Measurements from ENCODE around the gene ZNF740.
"Not testable (repeated sequence)": the region's sequence is repeated elsewhere in the genome, so short reads cannot be mapped to it uniquely, and the experiment has no call there.

Gene ZNF740, protein sequence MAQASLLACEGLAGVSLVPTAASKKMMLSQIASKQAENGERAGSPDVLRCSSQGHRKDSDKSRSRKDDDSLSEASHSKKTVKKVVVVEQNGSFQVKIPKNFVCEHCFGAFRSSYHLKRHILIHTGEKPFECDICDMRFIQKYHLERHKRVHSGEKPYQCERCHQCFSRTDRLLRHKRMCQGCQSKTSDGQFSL

DNA sequence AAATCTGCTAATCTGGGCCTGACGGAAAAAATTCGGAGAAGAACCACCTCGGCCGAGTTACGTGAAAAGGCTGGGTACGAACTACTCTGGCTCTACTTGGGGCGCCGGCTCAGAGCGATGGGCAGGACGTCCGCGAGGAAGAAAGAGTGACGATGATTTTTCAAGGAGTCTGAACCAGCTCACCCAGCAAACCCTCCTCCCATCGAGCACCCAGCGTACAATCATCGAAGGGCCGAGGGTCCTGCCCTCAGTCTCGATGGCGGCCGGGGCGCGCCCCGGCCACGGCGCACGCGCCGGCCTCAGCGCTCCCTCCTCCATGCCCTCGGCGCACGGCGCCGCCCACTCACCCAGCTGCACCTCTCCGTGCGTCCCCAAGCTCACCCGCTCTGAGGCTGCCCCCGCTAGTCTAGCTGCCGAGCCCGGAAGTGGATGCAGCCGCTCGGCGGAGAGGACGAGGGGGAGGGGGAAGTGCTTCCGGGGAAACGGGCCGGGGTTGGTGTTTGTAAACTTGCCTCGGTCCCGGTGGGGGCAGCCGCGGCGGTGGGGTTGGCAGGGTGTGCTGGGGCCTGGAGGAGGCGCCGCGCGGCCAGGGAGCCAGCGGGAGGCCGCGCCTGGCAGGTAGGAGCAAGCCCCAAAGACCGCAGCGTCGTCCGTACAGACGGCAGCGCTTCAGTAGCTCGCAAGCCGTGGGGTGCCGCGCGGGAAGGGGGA lies at the start of gene ZNF740, which contains the start of gene CSAD:
TSS of gene ZNF740 (plus strand) at position 503 of the 711 bp plus-strand sequence. CDS start 1,262 bp downstream, outside the sequence.
TSS of gene CSAD (minus strand) at position 706 of the 711 bp plus-strand sequence. CDS start 7,455 bp downstream, outside the sequence.
- DNase-seq: peak; percentile 95 to 99

DNA sequence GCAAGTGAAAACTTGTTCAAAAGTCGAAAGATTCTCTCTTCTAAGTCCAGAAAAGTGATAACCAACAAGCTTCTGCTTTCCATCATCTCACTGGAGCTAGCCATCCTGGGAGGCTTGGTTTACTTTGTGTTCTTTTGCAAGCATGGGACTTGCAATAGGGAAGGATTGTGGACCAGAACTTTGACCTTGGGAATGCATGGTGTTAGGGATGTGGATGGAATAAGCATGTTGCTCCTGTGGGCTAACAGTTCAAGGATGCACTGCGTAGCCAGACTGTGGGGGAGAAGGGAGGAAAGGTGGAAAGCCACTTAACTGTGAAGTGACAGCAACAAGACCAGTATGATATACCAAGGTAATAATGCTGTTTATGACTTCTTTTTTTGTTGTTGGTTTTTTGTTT lies 48.7 kb upstream of the ZNF740 start:
- no peak for DNase-seq

DNA sequence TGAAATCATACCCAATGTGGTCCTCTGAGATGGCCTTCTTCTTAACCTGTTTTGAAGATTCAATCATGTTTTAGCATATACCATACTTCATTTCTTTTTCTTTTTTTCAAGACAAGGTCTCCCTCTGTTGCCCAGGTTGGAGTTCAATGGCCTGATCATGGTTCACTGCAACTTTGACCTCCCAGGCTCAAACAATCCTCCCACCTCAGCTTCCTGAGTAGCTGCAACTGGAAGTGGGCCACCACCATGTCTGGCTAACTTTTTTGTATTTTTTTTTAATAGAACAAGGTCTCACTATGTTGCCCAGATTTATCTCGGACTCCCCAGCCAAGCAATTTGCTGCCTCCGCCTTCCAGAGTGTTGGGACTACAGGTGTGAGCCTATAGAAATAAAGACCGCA lies 46.8 kb upstream of the ZNF740 start:
- DNase-seq: no peak

DNA sequence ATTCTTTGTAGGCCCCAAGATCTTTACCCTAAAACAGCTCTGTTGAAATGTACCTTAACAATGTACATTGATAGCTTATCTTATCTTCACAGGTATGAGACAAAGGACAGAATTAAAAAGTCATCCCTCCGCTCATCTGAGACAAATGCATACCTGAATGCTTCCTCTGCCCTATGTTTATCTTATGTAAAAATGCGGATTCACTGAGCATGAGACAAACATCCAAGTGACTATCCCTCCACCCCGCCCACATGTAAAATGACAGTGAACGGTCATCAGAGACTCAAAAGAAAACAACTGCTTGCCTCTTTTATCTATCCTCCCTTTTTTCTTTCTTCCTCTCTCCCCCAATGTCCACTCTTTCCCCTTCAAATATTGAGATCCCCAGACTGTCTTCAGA lies 37.2 kb upstream of the ZNF740 start:
- DNase-seq: no peak

DNA sequence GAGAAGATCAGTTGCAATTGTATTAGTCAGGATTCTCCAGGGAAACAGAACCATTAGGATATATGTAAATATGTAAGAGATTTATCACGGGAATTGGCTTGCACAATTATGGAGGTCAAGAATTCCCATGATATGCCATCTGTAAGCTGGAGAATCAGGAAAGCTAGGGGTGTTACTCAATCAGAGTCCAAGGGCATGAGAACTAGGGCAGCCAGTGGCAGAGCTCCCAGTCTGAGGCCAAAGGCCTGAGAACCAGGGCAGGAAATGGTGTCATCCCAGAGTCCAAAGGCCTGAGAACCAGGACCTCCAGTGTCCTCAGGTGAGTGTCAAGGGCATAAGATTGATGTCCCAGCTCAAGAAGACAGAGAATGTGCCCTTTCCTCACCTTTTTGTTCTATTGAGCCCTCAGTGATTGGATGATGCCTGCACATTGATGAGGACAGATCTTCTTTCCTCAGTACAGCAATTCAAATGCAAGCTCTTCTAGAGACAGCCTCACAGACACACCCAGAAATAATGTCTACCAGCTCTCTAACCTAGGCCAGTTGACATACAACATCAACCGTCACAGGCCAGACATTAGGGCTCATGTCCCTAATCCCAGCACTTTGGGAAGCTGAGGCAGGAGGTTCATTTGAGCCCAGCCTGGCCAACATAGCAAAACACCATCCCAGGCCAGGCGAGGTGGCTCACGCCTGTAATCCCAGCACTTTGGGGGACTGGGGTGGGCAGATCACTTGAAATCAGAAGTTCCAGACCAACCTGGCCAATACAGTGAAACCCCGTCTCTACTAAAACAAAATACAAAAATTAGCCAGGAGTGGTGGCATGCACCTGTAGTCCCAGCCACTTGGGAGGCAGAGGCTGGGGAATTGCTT lies 34.9 kb upstream of the ZNF740 start:
- DNase-seq: no peak

DNA sequence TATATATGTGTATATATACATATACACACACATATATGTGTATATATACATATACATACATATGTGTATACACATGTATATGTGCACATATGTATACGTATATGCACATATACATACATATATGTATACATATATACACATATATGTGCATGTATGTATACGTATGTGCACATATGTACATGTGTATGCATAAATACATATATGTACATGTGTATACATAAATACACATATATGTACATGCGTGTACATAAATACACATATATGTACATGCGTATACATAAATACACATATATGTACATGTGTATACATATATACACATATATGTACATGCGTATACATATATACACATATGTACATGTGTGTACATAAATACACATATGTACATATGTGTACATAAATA lies 33.3 kb upstream of the ZNF740 start:
- no peak for DNase-seq

DNA sequence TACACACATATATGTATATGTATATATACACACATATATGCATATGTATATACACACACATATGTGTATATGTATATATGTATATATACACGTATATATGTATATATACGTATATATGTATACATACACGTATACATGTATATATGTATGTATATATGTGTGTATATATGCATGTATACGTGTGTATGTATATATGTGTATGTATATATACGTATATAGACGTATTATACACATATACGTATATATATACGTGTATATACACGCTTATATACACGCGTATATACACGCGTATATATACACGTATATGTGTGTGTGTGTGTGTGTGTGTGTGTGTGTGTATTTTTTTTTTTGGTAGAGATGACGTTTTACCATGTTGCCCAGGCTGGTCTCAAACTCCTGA lies 32.9 kb upstream of the ZNF740 start:
- DNase-seq: no peak

DNA sequence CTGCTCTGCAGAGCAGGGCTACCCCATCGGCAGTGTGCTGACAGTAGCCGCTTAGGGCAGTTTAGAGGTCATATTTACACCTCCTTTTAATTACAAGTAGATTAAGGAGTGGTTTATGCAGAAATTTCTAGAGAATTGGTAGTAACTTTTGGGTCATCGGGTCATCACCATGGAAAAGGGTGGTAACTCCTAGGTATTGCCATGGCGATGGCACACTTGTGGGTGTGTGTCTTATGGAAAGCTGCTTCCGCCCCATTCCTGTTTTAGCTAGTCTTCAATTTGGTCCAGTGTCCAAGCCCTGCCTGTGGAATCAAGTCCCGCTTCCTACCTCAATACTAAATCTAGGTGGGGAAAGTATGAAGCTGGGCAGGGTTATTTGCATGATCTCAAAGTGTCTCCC lies 29.5 kb upstream of the ZNF740 start:
- no peak for DNase-seq

DNA sequence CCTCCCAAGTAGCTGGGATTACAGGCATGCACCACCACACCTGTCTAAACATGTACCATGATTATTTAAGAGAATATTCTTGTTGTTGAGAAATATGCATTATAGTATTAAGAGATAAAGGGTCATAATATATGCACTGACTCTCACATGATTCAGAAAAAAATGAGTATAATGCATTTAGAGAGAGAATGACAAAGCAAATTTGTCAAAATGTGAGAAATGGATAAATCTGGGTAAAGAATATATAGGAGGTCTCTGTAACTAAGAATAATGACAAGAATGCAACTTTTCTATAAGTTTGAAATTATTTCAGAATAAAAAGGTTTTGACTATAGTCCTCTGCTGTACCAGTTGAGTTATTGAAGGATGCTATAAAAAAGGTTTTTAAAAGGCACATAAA lies 28.1 kb upstream of the ZNF740 start:
- DNase-seq: no peak

DNA sequence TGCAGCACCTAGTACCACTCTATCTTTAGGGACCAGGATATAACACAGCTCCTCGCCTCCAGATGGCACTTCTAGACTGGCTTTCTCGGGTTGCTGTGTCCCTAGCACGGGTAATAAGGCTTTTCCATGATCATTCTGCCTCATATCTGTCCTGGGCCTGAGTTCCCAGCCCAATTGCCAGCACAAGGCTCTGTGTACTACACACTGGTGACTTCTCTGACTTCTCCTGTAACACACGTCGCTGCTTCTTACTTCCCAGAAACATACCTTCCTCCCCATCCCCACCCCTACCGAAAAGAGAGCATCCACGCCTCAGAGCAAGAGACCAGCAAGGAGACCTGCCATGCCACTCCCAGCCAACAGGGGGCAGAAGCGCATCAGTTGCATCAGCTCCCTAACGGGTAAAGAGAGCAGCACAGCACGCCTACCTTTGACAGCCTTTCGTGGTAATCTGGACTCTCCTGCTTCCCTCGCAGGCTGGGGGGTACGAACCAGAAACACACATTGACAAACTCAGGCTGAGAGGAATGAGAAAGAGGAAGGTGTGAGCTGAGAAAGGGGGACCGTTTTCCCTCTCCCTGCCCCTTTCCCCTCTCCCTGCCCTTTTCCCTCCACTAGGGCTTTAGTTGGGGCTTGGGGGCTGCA lies 21.2 kb upstream of the ZNF740 start:
- peak; percentile 54 to 83 for DNase-seq

DNA sequence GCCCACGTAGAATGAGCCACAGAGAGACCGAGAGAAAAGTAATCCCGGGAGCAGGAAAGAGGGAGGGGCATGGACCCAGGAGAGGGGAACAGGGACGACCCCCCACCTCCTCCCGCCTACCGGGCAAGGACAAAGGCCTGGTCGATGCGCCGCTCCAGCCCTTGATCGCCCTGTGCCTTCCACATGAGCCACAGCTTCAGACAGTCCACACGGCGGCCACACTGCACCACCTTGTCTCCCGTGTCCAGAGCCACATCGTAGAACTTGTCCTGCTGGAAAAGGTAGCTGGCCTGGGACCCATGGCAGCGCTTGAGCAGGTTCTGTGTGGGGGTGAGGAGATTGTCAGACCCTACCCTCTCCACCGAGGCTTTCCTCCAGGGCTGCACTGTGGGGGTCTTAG lies 20.5 kb upstream of the ZNF740 start:
- DNase-seq: no peak

DNA sequence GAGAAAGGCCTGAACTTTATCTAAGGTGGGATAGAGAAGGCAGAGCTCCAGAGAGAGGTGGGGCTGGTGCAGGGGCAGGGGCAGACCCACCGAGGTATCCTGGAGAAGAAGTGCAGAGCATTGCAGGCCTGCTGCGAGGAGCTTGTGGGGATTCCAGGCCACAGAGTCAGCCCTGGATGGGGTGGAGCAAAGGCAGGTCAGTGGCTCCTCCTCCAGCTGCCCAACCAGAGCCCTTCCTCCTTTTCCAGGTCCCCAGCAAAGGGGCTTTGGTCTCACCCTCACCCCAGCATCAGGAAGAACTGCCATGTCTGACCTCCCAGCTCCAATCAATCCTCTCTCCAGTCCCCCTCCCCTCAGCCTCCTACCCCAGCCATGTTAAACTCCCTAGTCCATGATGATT lies 19.8 kb upstream of the ZNF740 start:
- DNase-seq: no peak

DNA sequence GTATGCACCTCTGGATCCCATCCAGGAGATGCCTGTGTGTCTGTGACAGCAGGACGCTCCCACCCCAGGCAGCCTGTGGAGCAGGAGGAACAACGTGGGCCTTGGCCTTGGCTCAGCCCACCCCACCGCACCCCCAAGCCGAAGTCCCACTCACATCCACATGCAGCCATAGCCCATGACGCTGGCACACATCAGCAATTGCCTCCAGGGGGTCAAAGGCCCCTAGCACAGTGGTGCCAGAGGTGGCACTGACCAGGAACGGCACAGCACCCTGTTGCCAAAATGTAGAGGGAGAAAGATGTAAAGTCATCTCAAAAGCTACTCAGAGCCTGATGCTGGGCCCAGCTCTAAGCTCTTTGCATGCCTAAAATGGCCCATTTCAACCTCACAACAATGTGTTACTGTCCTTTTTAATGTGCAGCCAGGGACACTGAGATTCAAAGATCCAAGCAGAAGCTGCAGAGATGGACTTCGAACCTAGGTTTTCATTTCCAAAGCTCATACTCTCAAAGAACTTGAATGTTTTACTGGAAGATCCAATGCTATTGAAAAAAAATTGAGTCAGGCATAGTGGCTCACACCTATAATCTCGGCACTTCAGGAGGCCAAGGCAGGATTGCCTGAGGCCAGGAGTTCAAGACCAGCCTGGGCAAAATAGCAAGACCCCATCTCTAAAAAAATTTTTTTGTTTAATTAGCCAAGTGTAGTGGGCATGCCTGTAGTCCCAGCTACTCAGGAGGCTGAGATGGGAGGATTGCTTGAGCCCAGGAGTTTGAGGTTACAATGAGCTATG lies 19.2 kb upstream of the ZNF740 start:
- no peak for DNase-seq

DNA sequence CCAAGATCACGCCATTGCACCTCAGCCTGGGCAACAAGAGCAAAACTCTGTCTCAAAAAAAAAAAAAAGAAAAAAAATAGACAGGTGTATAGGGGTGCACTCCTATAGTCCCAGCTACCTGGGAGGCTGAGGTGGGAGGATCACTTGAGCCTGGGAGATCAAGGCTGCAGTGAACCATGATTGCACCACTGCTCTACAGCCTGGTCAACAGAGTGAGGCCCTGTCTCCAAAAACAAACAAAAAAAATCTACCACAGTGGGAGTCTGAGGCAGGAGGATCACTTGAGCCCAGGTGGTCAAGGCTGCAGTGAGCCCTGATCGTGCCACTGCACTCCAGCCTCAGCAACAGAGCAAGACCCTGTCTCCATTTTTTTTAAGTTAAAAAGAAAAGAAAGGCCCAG lies 17.5 kb upstream of the ZNF740 start:
- DNase-seq: not testable (repeated sequence)

DNA sequence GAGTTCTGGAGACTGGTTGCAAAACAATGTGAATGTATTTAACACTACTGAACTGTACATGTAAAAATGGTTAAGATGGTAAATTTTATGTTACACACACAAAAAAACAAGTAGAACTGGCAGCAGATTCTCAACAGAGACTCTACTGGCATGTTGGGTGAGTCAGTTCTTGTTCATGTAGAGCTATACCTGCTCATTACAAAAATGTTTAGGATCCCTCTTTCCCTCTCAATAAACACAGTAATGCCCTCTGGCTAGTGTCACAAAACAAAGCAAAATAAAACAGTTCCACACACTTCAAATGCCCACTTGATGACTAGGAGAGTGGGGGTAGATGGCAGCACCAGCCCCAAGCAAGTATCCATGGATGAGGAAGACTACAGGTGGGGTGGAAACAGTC lies 13.7 kb upstream of the ZNF740 start:
- DNase-seq: no peak

DNA sequence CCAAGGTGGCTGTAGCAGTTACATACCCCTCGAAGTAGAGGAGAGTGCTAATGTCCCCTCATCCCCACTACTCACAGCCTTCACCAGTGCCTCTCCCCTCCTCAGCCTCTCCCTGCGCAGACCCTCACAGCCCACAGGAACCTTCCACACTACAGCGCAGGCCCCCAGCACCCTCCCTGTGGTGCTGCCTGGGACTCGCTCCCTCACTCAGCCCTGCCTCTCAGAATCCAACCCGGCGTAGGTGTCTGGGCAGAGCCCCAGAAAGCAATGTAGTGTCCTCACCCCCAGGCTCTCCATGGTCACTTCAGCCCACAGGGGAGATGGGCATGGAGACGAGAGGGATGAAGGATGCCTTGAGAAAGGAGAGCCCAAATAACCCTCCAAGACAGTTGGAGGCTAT lies 10.9 kb upstream of the ZNF740 start:
- DNase-seq: no peak

DNA sequence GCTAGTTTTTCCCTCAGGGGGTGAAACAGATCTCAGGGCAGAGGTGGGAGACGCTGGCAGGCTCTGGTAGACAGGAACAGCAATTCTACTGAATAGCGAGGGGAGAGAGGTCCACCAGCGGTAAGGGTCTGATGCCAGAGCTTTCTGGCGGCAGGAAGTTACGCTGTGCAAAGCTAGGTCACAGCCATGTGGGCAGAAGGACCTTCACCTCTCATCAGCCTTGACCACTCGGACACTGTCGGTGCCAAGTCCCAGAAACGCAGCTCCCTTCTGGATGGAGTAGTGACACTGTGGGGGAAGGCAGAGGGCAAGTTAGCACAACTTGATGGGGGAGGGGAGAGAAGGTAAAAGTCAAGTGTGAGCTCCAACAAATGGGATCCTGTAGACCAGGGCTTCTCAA lies 10.3 kb upstream of the ZNF740 start:
- DNase-seq: no peak

DNA sequence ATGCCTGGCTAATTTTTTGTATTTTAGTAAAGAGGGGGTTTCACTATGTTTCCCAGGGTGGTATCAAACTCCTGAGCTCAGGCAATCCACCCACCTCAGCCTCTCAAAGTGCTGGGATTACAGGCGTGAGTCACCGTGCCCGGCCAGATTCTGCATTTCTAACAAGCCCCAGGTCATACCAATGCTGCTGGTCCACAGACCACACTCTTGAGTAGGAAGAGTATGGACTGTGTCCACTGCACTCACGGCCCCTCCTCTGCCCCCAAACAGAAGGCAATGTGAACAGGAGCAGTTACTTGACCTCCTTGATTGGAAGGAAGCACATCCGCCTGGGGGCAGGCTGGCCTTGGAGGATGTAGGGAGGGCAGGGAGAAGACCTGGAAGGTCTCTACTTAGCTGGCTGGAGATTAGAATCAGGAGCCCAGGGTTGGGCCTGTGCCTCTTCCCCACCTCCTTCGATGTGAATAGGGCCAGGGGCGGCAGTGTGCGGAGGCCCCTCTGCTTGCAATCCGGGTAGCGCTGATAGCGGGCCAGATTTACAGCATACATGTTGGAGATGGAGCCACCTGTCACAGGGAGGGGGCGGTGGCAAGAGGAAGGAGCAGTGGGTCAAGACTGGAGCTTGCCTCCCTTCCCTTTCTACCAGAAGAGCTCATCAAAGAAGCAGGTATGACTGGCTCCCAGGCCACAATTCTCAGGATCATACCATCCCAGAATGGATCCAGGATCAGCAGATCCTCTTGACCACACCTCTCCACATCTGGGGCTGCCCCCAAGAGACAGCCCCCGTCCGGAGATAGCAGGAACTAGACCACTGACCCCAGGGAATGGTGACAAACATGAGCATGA lies 9.4 kb upstream of the ZNF740 start:
- DNase-seq: no peak

DNA sequence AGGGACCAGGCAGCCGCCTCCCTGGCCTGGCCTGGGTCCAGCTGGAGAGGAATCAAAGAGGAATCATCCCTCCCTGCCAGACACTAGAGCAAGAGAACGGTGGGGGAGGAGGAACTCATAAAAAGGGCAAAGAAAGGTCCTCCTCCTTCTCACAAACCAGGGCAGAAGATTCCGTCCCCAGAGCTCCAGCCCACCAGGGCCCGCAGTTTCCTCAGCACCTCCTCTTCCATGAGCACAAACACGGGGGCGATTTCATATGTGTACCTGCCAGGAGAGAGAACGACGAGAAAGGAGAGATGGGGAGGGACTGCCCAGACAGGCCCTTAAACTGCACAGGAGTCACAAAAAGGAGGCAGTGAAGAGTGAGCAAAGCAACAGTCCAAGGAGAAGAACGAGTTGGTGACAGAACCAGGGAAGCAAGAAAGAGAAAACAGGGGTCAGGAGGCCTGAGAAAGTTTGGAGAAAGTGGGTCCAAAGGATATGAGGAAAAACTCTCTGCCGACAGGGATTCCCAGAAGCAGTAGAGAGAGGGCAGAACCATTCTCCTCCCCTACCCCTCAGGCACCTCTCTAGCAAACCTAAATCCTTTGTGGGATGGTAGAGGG lies 8.7 kb upstream of the ZNF740 start:
- no peak for DNase-seq

DNA sequence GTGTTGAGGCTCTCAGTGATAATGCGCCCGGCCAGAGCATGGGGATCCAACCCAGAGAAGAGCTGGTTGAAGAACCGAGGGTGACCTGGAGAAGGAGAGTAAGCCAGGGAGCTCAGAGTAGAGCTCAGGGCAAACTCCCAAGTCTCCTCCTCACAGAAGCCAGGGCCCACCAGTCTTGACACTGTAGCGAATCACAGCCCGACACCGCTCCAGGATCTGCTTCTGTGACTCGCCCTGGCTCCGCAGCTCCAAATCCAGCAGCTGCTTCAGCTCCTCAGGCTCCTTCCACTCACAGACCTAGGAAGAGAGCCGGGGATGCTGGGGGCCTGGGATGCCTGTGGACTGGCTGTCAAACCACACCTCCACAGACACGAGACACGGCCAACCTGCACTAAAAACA lies 8.2 kb upstream of the ZNF740 start:
- DNase-seq: no peak
